IMR-90 (cell line): ENCODE measurements around the gene SLC38A7. TPM values are rescaled to one million over a fixed set of nuclear protein-coding genes. Genes with fewer than 3 reads are reported as not detected.

Experiments used
- ATAC-seq: fragments of 200-7000 bp; cut with Tn5 transposase; 2 replicates; pipeline ENCODE4 v1.9.1; 2020; ENCODE audit warnings: low read depth, mild to moderate bottlenecking, moderate library complexity
- BruUV-seq: library from RNA; stranded (reverse); fragments of 400-500 nt; replicated peaks from 2 replicates; lab custom pipeline; 2021; lab: Mats Ljungman, UMichigan
- CTCF ChIA-PET: fragments of 300-600 bp; formaldehyde crosslinking; extraction: SDS; loops from one replicate; lab custom pipeline; 2021; ENCODE audit warnings: antibody characterized with exemption; lab: Yijun Ruan, JAX
- POLR2A ChIA-PET: fragments of 300-600 bp; sonication (Branson Sonifier 250); formaldehyde crosslinking; loops from one replicate; lab custom pipeline; 2022; ENCODE audit warnings: antibody characterized with exemption; ENCODE audit not compliant: unreplicated experiment; lab: Charles Lee
- DNase-seq: peaks from one replicate; pipeline ENCODE4 v3.0.0; 2013
- H2AFZ ChIP-seq: replicated peaks from 2 replicates; pipeline ENCODE3; 2013; ENCODE audit warnings: low read length, mild to moderate bottlenecking; ENCODE audit not compliant: poor library complexity
- H2AK5ac ChIP-seq: 2 replicates; pipeline ENCODE4 v1.6.1; 2013; ENCODE audit warnings: low read depth, low read length, inconsistent platforms
- H2AK9ac ChIP-seq: replicated peaks from 2 replicates; pipeline ENCODE3; 2013; ENCODE audit warnings: mild to moderate bottlenecking, low read depth, low read length, moderate library complexity; ENCODE audit not compliant: poor library complexity
- H2BK120ac ChIP-seq: 2 replicates; pipeline ENCODE4 v1.6.1; 2013; ENCODE audit warnings: low read depth, low read length, inconsistent platforms
- H2BK15ac ChIP-seq: 3 replicates; pipeline ENCODE4 v1.6.1; 2013; ENCODE audit warnings: low read depth, low read length, inconsistent platforms
- H2BK20ac ChIP-seq: 2 replicates; pipeline ENCODE4 v1.6.1; 2013; ENCODE audit warnings: low read depth, mild to moderate bottlenecking, inconsistent platforms, low read length, moderate library complexity
- H2BK5ac ChIP-seq: 2 replicates; pipeline ENCODE4 v1.6.1; 2013; ENCODE audit warnings: mild to moderate bottlenecking, low read depth, low read length, inconsistent platforms; ENCODE audit not compliant: poor library complexity, severe bottlenecking
- H3K14ac ChIP-seq: replicated peaks from 2 replicates; pipeline ENCODE4 v1.6.1; 2013; ENCODE audit warnings: low read depth, low read length, inconsistent platforms
- H3K18ac ChIP-seq: 2 replicates; pipeline ENCODE4 v1.6.1; 2013; ENCODE audit warnings: low read depth, low read length, control low read depth
- H3K23ac ChIP-seq: 2 replicates; pipeline ENCODE4 v1.6.1; 2013; ENCODE audit warnings: low read depth, low read length, inconsistent platforms
- H3K27ac ChIP-seq: 2 replicates; pipeline ENCODE4 v1.5.1; 2013; ENCODE audit warnings: mild to moderate bottlenecking, control low read depth, low read length; ENCODE audit not compliant: insufficient read depth
- H3K27me3 ChIP-seq: 2 replicates; pipeline ENCODE4 v1.6.1; 2013; ENCODE audit warnings: low read length; ENCODE audit not compliant: control insufficient read depth, insufficient read depth
- H3K36me3 ChIP-seq: 2 replicates; pipeline ENCODE4 v1.6.1; 2013; ENCODE audit warnings: low read length, mixed read lengths; ENCODE audit not compliant: control insufficient read depth, insufficient read depth
- H3K4ac ChIP-seq: 2 replicates; pipeline ENCODE4 v1.6.1; 2013; ENCODE audit warnings: low read depth, low read length, inconsistent platforms
- H3K4me1 ChIP-seq: 2 replicates; pipeline ENCODE4 v1.6.1; 2013; ENCODE audit warnings: low read length, mixed read lengths; ENCODE audit not compliant: control insufficient read depth, insufficient read depth
- H3K4me2 ChIP-seq: 2 replicates; pipeline ENCODE4 v1.6.1; 2013; ENCODE audit warnings: low read depth, mild to moderate bottlenecking, control low read depth, low read length, moderate library complexity
- H3K4me3 ChIP-seq: 2 replicates; pipeline ENCODE4 v1.5.1; 2013; ENCODE audit warnings: low read depth, mild to moderate bottlenecking, control low read depth, low read length, moderate library complexity; ENCODE audit not compliant: insufficient read depth
- H3K56ac ChIP-seq: 2 replicates; pipeline ENCODE4 v1.6.1; 2013; ENCODE audit warnings: low read length, inconsistent platforms; ENCODE audit not compliant: insufficient read depth; ENCODE audit errors: extremely low read depth
- H3K79me1 ChIP-seq, 2 experiments: 2 replicates each; pipeline ENCODE4 v1.6.1; 2013; ENCODE audit warnings: low read length in 2 of 2, inconsistent platforms in 1 of 2, low read depth in 1 of 2
- H3K9ac ChIP-seq: 2 replicates; pipeline ENCODE4 v1.6.1; 2013; ENCODE audit warnings: low read depth, low read length, control low read depth
- H3K9me1 ChIP-seq: 2 replicates; pipeline ENCODE4 v1.6.1; 2013; ENCODE audit warnings: low read length, inconsistent platforms; ENCODE audit not compliant: insufficient read depth
- H3K9me3 ChIP-seq: 2 replicates; pipeline ENCODE4 v1.6.1; 2013; ENCODE audit warnings: low read length; ENCODE audit not compliant: control insufficient read depth, insufficient read depth
- H4K20me1 ChIP-seq: 2 replicates; pipeline ENCODE4 v1.6.1; 2013; ENCODE audit warnings: low read length, inconsistent platforms; ENCODE audit not compliant: insufficient read depth
- H4K5ac ChIP-seq: 2 replicates; pipeline ENCODE4 v1.6.1; 2013; ENCODE audit warnings: mild to moderate bottlenecking, low read depth, low read length, control low read depth
- H4K8ac ChIP-seq, 2 experiments: 2 replicates each; pipeline ENCODE4 v1.6.1; 2013; ENCODE audit warnings: low read depth in 2 of 2, low read length in 2 of 2, control low read depth in 1 of 2, inconsistent platforms in 1 of 2
- H4K91ac ChIP-seq: 2 replicates; pipeline ENCODE4 v1.6.1; 2013; ENCODE audit warnings: low read depth, low read length, inconsistent platforms; ENCODE audit not compliant: insufficient read depth
- BHLHE40 ChIP-seq: fragments of 150-350 bp; IDR thresholded peaks from 2 replicates; pipeline ENCODE4 v1.6.1; 2016; ENCODE audit warnings: mild to moderate bottlenecking, low read depth, low read length
- CEBPB ChIP-seq: IDR thresholded peaks from 2 replicates; pipeline ENCODE4 v1.6.1; 2012; ENCODE audit warnings: low read depth, low read length, improper control_type of control experiment
- MXI1 ChIP-seq: IDR thresholded peaks from 2 replicates; pipeline ENCODE4 v1.6.1; 2012; ENCODE audit warnings: low read depth, mild to moderate bottlenecking, low read length, moderate library complexity, borderline replicate concordance
- whole genome bisulfite sequencing, 2 experiments: methylation state at CpG; one replicate each; pipeline versions ENCODE4 v1.1.5 to v1.1.7; 2013; ENCODE audit warnings: missing lambda C conversion rate in 2 of 2; ENCODE audit not compliant: insufficient read length in 1 of 2; ENCODE audit errors: extremely low coverage in 2 of 2; 5-methylcytosine and 5-hydroxymethylcytosine counted together
- dilution Hi-C: fragments of 300-500 bp; cut with HindIII; formaldehyde crosslinking; loops from one replicate; pipeline ENCODE4 v1.14.3; 2018; ENCODE audit warnings: low sequenced_read_pairs; ENCODE audit not compliant: unreplicated experiment
- in situ Hi-C: fragments of 300-500 bp; cut with MboI; formaldehyde crosslinking; loops from 3 replicates; pipeline ENCODE4 v1.14.3; 2019; ENCODE audit warnings: low sequenced_read_pairs, inconsistent platforms, mixed read lengths
- intact Hi-C: fragments of 100-400 bp; cut with micrococcal nuclease; formaldehyde crosslinking; loops from 2 replicates; pipeline ENCODE4 v1.10.0; 2022
- polyA plus RNA-seq, 3 experiments: library from polyadenylated mRNA; depleted of rRNA; stranded (reverse); fragments of >200 nt; gene quantifications; 2 replicates each; pipeline ENCODE4 v1.2.3, GENCODE V29; 2012; ENCODE audit warnings: low replicate concordance in 1 of 3
- total RNA-seq: library from RNA; depleted of rRNA; stranded (reverse); fragments of >200 nt; gene quantifications from 2 replicates; pipeline ENCODE4 v1.2.3, GENCODE V29; 2012

SLC38A7 gene
- total and polyA plus RNA-seq, 2 of the 4 experiments (the other 2 are of a cell fraction): 14.7 to 16.4 TPM

GRCh38 chr16:58732545-58733247 is 48.1 kb upstream of the SLC38A7 start (continued):
- no peak for TF ChIP-seq MXI1

DNA sequence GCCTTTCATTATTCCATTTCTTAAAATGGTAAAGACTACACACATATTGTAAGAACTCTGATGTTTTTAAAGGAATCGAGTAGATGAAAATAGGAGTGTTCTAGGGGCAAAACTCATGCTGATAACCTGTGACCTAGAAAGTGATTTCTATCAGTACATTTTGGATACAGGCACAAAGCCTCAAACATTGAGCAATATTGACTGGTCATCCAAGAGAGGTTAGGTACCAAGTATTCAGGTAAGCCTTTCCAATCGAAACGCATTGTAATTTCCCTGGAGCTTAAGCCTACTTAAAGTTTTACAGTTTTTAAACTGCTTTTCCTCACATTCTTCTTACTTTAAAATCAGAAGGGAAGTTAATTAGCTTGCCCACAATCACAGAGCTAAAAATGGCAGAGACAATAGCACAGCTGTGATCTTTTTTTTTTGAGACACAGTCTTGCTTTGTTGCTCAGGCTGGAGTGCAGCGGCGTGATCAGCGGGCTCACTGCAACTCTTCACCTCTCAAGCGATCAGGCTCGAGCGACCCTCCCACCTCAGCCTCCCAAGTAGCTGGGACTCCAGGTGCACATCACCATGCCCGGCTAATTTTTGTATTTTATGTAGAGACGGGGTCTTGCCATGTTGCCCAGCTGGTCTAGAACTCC is 46.3 kb upstream of the SLC38A7 start:
- Histone ChIP-seq H3K4me2 (no peak overlapping the region), H2AK5ac (no peak overlapping the region), H3K79me1 (peaks cover 17 to 50% of the 10 kb centered on the region in 2 experiments; a peak in 3 of 4 replicates), H3K4me1 (peaks cover 3% of the 10 kb centered on the region), H3K9me3 (no peaks in the 10 kb centered on the region), H3K36me3 (peaks cover 2% of the 10 kb centered on the region; the same call in 1 of the 2 replicates), H3K4me3 (no peak overlapping the region), H3K27ac (no peak overlapping the region), H3K4ac (no peak overlapping the region), H2BK5ac (no peak overlapping the region), H2AK9ac (no peak overlapping the region), H3K9ac (no peak overlapping the region), H3K23ac (no peak overlapping the region), H2AFZ (no peak overlapping the region), H3K9me1 (peaks cover 5% of the 10 kb centered on the region; the same call in 1 of the 2 replicates), H3K14ac (no peak overlapping the region), H3K27me3 (no peaks in the 10 kb centered on the region), H4K91ac (no peak overlapping the region), H2BK15ac (no peak overlapping the region), H3K56ac (no peak overlapping the region), H4K20me1 (peaks cover 18% of the 10 kb centered on the region; the same call in 1 of the 2 replicates), H3K18ac (no peak overlapping the region), H4K8ac (no peak overlapping the region), H4K5ac (no peak overlapping the region), H2BK20ac (no peak overlapping the region), H2BK120ac (no peak overlapping the region)
- ChIA-PET POLR2A (no interaction called here), CTCF (interaction anchor here (0.7 kb wide), 1 partner anchor 14 kb away, joined by 3 read pairs; no protein-coding TSS in a partner anchor)
- no TSS peak for BruUV-seq
- dilution Hi-C loops: no loop called here
- intact Hi-C loops: no loop called here
- DNase-seq (no peak), ATAC-seq (no peak)
- WGBS, 2 experiments: 100% methylated on average over 4 of the region's 11 CpGs; no CpG with 5 or more reads in 1 of the 2 experiments
- in situ Hi-C loops: no loop called here
- TF ChIP-seq CEBPB (0 out of 2 replicates have a peak, but pooled peaks have one; percentile 8), BHLHE40 (no peak)
